A673 (cell line): Measurements from ENCODE around the gene SLC6A6.

Experiments used
- CTCF ChIP-seq: fragments of 300-800, 200-600 bp; sonication (generic); conservative IDR thresholded peaks from 2 replicates; pipeline ENCODE4 v1.5.1; 2017; ENCODE audit warnings: low read depth, mild to moderate bottlenecking, antibody characterized with exemption, low read length, moderate library complexity, mixed read lengths
- EZH2 ChIP-seq: fragments of 200-600 bp; sonication (generic); IDR thresholded peaks from 2 replicates; pipeline ENCODE4 v1.6.1; 2017; ENCODE audit warnings: borderline replicate concordance, low read depth, mild to moderate bottlenecking, mixed read lengths, antibody characterized with exemption, low read length; ENCODE audit not compliant: poor library complexity, severe bottlenecking

- TF ChIP-seq CTCF (no peak), EZH2 (no peak)
These were observed 33.5 kb upstream of the SLC6A6 start for GRCh38 chr3:14368885-14369284.
